ENCODE data around the gene PTPRN2. TPM values are rescaled to one million over a fixed set of nuclear protein-coding genes. Genes with fewer than 3 reads are reported as not detected.

Gene PTPRN2
- total and polyA plus RNA-seq, 5 experiments from 2014 or later, result 0.69 to 1.5 (median 0.99) TPM

DNA sequence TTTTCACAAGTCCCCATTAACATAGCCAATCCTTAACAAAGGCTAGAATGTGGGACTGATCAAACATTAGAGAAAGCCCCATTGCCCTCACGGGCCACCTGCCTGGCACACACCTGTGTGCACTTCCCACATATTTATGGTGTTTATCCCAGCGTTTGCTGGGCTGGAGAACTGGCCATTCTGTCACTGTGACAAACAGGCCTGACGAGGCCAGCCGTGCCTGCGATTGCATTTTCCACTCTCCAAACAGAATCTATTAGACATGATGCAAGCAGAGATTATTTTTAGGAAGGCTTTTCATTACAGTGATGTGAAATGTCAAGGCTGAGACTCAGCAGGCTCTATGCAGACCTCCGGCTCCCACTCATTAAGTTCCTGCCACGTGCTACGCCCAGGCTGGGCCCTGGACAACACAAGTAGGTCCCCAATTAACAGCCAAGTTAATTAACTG is 20.4 kb downstream of the PTPRN2 start:
- H3K27me3 Mint-ChIP-seq, result peaks cover 11 to 60% (median 23%) of the 10 kb centered on the region in 5 donors
- ATAC-seq (no peak), DNase-seq (no peak)
- H3K27ac Mint-ChIP-seq, result no peak overlapping the region
- H3K4me1 Mint-ChIP-seq, result no peaks in the 10 kb centered on the region
- H3K36me3 Mint-ChIP-seq, result peaks cover 0 to 2% (median 0%) of the 10 kb centered on the region in 3 donors
- POLR2A ChIA-PET, result no interaction called here
- no peaks in the 10 kb centered on the region for H3K9me3 Mint-ChIP-seq
- H3K4me3 Mint-ChIP-seq, result no peak overlapping the region

- peaks cover 8 to 56% (median 25%) of the 10 kb centered on the region in 5 donors for H3K27me3 Mint-ChIP-seq
- DNase-seq (no peak), ATAC-seq (no peak)
- H3K27ac Mint-ChIP-seq, result peak overlapping the region in 1 of 10 donors; percentile 63
- no peaks in the 10 kb centered on the region for H3K4me1 Mint-ChIP-seq
- POLR2A ChIA-PET, result no interaction called here
- H3K36me3 Mint-ChIP-seq, result no peaks in the 10 kb centered on the region
- no peak overlapping the region for H3K4me3 Mint-ChIP-seq
- no peaks in the 10 kb centered on the region for H3K9me3 Mint-ChIP-seq
These were observed 23.0 kb downstream of the PTPRN2 start for GRCh38 chr7:158564663-158565035.

DNA sequence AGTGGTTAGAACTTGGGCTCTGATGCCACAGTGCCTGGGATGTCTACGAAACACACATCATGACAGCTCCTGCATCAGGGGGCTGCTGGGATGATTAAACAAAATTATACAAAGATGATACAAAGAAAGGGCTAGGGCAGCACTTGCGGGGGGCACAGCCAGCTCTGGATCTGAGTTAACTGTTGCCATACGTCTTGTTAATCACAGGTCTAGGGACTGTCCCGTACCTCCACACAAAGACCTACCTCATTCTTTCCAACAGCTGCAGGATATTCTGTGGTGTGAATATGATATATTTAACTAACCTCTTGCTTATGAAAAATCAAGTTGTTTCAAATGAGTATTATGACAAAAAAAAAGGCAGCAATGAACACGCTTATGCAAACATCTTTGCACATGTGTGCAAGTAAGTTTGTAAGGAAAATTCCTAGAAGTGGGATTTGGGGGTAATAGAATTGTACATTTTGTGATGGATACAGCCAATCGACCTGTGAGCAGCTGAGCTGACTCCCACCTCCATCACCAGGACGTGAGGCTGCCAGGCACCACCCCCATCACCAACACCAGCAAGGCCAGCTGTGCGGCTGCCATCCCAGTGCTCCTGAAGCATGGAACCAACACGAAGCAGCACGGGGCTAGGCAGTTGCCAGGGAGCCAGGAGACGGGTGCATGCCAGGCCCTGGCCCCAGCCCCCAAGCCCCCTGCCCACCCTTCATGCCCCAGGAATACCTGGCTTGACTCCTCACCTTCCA is 23.5 kb downstream of the PTPRN2 start:
- POLR2A ChIA-PET, result no interaction called here
- DNase-seq (no peak), ATAC-seq (no peak)
- Mint-ChIP-seq H3K27ac (no peak overlapping the region), H3K4me3 (no peak overlapping the region), H3K9me3 (no peaks in the 10 kb centered on the region), H3K27me3 (peaks cover 8 to 58% (median 23%) of the 10 kb centered on the region in 5 donors), H3K36me3 (no peaks in the 10 kb centered on the region), H3K4me1 (no peaks in the 10 kb centered on the region)

- peaks cover 5 to 54% (median 21%) of the 10 kb centered on the region in 5 donors for H3K27me3 Mint-ChIP-seq
- ATAC-seq (no peak), DNase-seq (no peak)
- no peaks in the 10 kb centered on the region for H3K4me1 Mint-ChIP-seq
- H3K27ac Mint-ChIP-seq, result no peak overlapping the region
- H3K4me3 Mint-ChIP-seq, result no peak overlapping the region
- H3K36me3 Mint-ChIP-seq, result no peaks in the 10 kb centered on the region
- POLR2A ChIA-PET, result no interaction called here
- H3K9me3 Mint-ChIP-seq, result no peaks in the 10 kb centered on the region
These were observed 24.6 kb downstream of the PTPRN2 start for GRCh38 chr7:158563051-158563450.

GRCh38 chr7:158562517-158562916 is 25.1 kb downstream of the PTPRN2 start:
- Mint-ChIP-seq H3K4me1 (no peaks in the 10 kb centered on the region), H3K36me3 (no peaks in the 10 kb centered on the region), H3K27ac (no peak overlapping the region), H3K9me3 (no peaks in the 10 kb centered on the region), H3K27me3 (peaks cover 5 to 54% (median 17%) of the 10 kb centered on the region in 5 donors), H3K4me3 (no peak overlapping the region)
- DNase-seq, result no peak
- ATAC-seq, result no peak
- POLR2A ChIA-PET, result no interaction called here

DNA sequence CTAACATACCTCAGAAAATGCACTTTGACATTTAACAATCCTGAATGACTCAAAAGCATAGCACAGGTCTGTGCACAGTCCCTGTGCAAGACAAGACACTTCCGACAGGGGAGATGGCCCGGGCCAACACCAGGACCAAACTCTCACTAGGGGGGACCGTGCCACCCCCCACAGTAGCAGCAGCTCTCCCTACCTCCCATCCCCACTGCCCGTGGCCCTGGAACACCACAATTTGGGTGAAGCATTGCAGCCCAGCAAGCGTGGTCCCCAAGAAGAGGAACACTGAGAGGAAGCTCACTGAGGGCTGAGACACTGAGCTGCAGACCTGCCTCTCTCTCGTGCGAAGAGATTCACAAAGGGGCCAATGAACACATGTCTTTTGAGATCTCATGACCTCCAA is 26.0 kb downstream of the PTPRN2 start:
- Mint-ChIP-seq H3K36me3 (no peaks in the 10 kb centered on the region), H3K27ac (no peak overlapping the region), H3K4me3 (no peak overlapping the region), H3K9me3 (no peaks in the 10 kb centered on the region), H3K4me1 (no peaks in the 10 kb centered on the region), H3K27me3 (peaks cover 5 to 54% (median 15%) of the 10 kb centered on the region in 5 donors)
- no peak for DNase-seq
- ATAC-seq, result no peak
- POLR2A ChIA-PET, result no interaction called here

GRCh38 chr7:158560386-158560785 is 27.2 kb downstream of the PTPRN2 start:
- Mint-ChIP-seq H3K36me3 (no peaks in the 10 kb centered on the region), H3K27ac (no peak overlapping the region), H3K27me3 (peaks cover 5 to 55% (median 21%) of the 10 kb centered on the region in 5 donors), H3K4me3 (no peak overlapping the region), H3K4me1 (peaks cover 0 to 1% (median 0%) of the 10 kb centered on the region in 4 donors), H3K9me3 (peaks cover 0 to 10% (median 0%) of the 10 kb centered on the region in 9 donors)
- DNase-seq (no peak), ATAC-seq (no peak)
- POLR2A ChIA-PET, result no interaction called here

GRCh38 chr7:158559356-158559755 is 28.3 kb downstream of the PTPRN2 start:
- Mint-ChIP-seq H3K27ac (no peak overlapping the region), H3K36me3 (no peaks in the 10 kb centered on the region)
- POLR2A ChIA-PET, result no interaction called here

GRCh38 chr7:158558816-158559215 is 28.8 kb downstream of the PTPRN2 start:
- no peak for ATAC-seq
- H3K27me3 Mint-ChIP-seq, result peaks cover 4 to 55% (median 23%) of the 10 kb centered on the region in 5 donors
- peaks cover 0 to 3% (median 0%) of the 10 kb centered on the region in 4 donors for H3K4me1 Mint-ChIP-seq
- no peak overlapping the region for H3K4me3 Mint-ChIP-seq
- POLR2A ChIA-PET, result no interaction called here
- no peak for DNase-seq
- peaks cover 0 to 10% (median 0%) of the 10 kb centered on the region in 9 donors for H3K9me3 Mint-ChIP-seq
- no peaks in the 10 kb centered on the region for H3K36me3 Mint-ChIP-seq
- H3K27ac Mint-ChIP-seq, result no peak overlapping the region

More at GRCh38 chr7:158559356-158559755, 28.3 kb downstream of the PTPRN2 start:
- no peak for DNase-seq
- H3K27me3 Mint-ChIP-seq, result peaks cover 4 to 55% (median 22%) of the 10 kb centered on the region in 5 donors
- no peak for ATAC-seq
- no peak overlapping the region for H3K4me3 Mint-ChIP-seq
- peaks cover 0 to 3% (median 0%) of the 10 kb centered on the region in 4 donors for H3K4me1 Mint-ChIP-seq
- peaks cover 0 to 10% (median 0%) of the 10 kb centered on the region in 9 donors for H3K9me3 Mint-ChIP-seq

GRCh38 chr7:158557441-158557755 is 30.2 kb downstream of the PTPRN2 start:
- POLR2A ChIA-PET, result no interaction called here
- H3K4me3 Mint-ChIP-seq, result no peak overlapping the region
- ATAC-seq (no peak), DNase-seq (no peak)
- peaks cover 4 to 60% (median 24%) of the 10 kb centered on the region in 5 donors for H3K27me3 Mint-ChIP-seq
- H3K36me3 Mint-ChIP-seq, result no peaks in the 10 kb centered on the region
- no peak overlapping the region for H3K27ac Mint-ChIP-seq
- H3K4me1 Mint-ChIP-seq, result peaks cover 0 to 3% (median 0%) of the 10 kb centered on the region in 4 donors
- H3K9me3 Mint-ChIP-seq, result peaks cover 0 to 10% (median 0%) of the 10 kb centered on the region in 9 donors

DNA sequence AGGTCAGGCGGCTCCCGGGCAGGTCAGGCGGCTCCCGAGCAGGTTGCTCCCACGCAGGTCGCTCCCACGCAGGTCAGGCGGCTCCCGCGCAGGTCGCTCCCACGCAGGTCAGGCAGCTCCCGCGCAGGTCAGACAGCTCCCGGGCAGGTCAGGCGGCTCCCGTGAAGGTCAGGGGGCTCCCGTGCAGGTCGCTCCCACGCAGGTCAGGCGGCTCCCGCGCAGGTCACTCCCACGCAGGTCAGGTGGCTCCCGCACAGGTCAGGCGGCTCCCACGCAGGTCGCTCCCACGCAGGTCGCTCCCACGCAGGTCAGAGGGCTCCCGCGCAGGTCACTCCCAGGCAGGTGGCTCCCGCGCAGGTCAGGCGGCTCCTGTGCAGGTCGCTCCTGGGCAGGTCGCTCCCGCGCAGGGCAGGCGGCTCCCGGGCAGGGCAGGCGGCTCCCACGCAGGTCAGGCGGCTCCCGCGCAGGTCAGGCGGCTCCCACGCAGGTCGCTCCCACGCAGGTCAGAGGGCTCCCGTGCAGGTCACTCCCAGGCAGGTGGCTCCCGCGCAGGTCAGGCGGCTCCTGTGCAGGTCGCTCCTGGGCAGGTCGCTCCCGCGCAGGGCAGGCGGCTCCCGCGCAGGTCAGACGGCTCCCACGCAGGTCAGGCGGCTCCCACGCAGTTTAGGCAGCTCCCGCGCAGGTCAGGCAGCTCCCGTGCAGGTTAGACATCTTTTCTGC is 30.7 kb downstream of the PTPRN2 start:
- DNase-seq, result no peak
- no peak for ATAC-seq
- Mint-ChIP-seq H3K9me3 (peaks cover 0 to 10% (median 0%) of the 10 kb centered on the region in 9 donors), H3K4me1 (peaks cover 0 to 3% (median 0%) of the 10 kb centered on the region in 4 donors), H3K36me3 (no peaks in the 10 kb centered on the region), H3K4me3 (no peak overlapping the region), H3K27me3 (peaks cover 2 to 56% (median 21%) of the 10 kb centered on the region in 5 donors), H3K27ac (no peak overlapping the region)
- POLR2A ChIA-PET, result no interaction called here

GRCh38 chr7:158555034-158555520 is 32.5 kb downstream of the PTPRN2 start:
- Mint-ChIP-seq H3K4me3 (no peak overlapping the region), H3K36me3 (no peaks in the 10 kb centered on the region), H3K27ac (no peak overlapping the region), H3K27me3 (peaks cover 0 to 49% (median 13%) of the 10 kb centered on the region in 5 donors), H3K4me1 (peaks cover 0 to 3% (median 0%) of the 10 kb centered on the region in 4 donors), H3K9me3 (peaks cover 0 to 10% (median 0%) of the 10 kb centered on the region in 9 donors)
- POLR2A ChIA-PET, result no interaction called here
- no peak for ATAC-seq
- no peak for DNase-seq

- H3K27me3 Mint-ChIP-seq, result peaks cover 0 to 46% (median 17%) of the 10 kb centered on the region in 5 donors
- ATAC-seq (no peak), DNase-seq (no peak)
- POLR2A ChIA-PET, result no interaction called here
- H3K27ac Mint-ChIP-seq, result peak overlapping the region in 1 of 10 donors; percentile 19
- peaks cover 0 to 4% (median 0%) of the 10 kb centered on the region in 4 donors for H3K4me1 Mint-ChIP-seq
- no peaks in the 10 kb centered on the region for H3K36me3 Mint-ChIP-seq
- H3K9me3 Mint-ChIP-seq, result peaks cover 0 to 5% (median 0%) of the 10 kb centered on the region in 9 donors
- H3K4me3 Mint-ChIP-seq, result no peak overlapping the region
These were observed 36.7 kb downstream of the PTPRN2 start for GRCh38 chr7:158550886-158551452.

All from naive thymus-derived CD8-positive, alpha-beta T cell (primary cell).